Measurements from ENCODE around the gene MMAA.

GRCh38 chr4:145626623-145626982 is 7.4 kb downstream of the MMAA start:
- TF ChIP-seq CTCF (IDR thresholded peaks at IDR 0.05), result no peak
- no peak for TF ChIP-seq EZH2 (IDR thresholded peaks at IDR 0.05)
